HK-2 (cell line): Measurements from ENCODE around the gene GDF11.

Experiments used
- DNase-seq: peaks from one replicate; pipeline ENCODE4 v3.0.0-alpha.2; 2018; ENCODE audit not compliant: unreplicated experiment

The GDF11 gene

DNA sequence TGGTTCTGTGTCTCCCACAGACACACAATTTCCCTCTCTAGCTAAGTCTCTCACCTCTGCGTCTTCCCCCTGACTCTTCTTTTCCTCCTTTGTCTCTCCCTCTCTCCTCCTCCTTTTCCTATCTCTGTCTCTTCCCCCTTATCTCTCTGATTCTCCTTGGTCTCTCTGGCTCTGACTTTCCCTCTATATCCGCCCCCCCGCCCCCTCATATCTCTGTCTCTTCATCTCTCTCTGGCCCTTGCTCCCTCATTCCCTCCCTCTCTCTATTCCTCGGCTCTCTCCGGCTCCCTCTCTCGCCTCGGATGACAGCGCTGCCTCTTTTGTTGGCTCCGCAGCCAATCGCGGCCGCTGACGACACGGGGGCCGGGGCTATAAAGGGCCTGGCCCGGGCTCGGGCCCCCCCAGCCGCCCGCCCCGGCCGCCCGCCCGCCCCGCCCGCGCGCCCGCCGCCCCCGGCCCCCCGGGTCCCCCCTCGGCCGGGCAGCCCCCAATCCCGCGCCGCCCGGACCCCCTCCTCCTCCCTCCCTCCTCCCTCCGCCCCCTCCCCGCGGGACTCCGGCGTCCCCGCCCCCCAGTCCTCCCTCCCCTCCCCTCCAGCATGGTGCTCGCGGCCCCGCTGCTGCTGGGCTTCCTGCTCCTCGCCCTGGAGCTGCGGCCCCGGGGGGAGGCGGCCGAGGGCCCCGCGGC, at the start of gene GDF11:
TSS of gene GDF11 (plus strand) at position 404 of the 687 bp plus-strand sequence. CDS start at position 599, 195 bp downstream.
- DNase-seq: peak; percentile 71

- DNase-seq: no peak
Measured at GRCh38 chr12:55693323-55694187, 49.4 kb upstream of the GDF11 start.

DNA sequence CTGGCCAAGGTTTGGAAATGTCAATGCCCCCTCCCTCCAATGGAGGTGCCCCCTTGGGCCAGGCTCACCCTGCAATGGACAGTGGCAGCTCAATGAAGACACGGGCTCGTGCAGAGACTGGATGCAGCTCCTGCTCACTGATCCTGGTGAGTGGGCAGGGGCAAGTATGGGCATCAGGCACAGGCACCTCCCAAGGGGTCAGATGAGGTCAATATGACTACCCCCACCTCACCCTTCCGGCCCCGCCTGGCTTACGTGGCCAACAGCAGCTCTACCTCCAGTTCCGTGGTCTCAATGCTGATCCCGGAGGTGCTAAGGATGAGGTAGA, 48.8 kb upstream of the GDF11 start:
- DNase-seq: no peak

- DNase-seq: no peak
Measured at GRCh38 chr12:55694651-55695050, 48.3 kb upstream of the GDF11 start.

- no peak for DNase-seq
Measured at GRCh38 chr12:55695349-55695748, 47.6 kb upstream of the GDF11 start.

DNA sequence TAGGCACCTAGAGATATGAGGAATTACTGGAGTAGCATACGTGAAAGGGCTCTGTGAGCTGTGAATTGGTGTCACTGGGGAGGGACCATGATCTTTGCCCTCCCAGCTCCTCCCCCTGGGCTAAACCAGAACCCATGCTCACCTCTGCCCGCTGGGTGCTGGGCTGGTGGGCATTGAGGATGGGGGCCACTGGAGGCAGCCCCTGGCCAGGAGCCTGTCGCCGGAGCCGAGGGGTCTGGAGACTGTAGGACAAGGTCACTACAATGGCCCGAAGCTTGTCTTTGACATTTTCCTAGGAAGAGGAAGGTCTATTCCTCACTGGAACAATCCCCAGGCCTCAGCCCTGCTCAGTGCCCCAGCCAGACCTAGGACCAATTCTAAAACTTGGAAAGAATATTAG, 46.8 kb upstream of the GDF11 start:
- no peak for DNase-seq

- DNase-seq: no peak
Measured at GRCh38 chr12:55696796-55697462, 46.0 kb upstream of the GDF11 start.

- no peak for DNase-seq
Measured at GRCh38 chr12:55697686-55698085, 45.2 kb upstream of the GDF11 start.

GRCh38 chr12:55698241-55698955, 44.5 kb upstream of the GDF11 start:
- DNase-seq: no peak

DNA sequence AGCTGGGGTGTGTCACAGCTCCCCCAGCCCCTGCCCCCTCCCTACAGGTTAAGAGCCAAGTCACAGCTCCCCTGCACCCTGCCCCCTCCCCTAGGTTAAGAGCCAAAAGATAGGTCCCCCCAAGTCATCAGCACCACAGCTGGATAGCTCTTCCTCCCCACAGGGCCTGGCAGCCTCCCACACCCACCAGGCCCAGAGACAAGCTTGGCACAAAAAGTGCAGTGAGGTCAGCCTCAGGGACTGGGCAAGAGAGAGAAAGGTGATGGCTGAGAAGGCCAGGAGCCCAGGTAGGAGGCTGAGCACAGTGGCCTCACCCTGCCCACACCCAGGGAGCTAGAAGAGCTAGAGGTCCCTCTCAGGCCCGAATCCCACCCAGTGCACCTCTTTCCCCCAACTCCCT, 44.0 kb upstream of the GDF11 start:
- no peak for DNase-seq

DNA sequence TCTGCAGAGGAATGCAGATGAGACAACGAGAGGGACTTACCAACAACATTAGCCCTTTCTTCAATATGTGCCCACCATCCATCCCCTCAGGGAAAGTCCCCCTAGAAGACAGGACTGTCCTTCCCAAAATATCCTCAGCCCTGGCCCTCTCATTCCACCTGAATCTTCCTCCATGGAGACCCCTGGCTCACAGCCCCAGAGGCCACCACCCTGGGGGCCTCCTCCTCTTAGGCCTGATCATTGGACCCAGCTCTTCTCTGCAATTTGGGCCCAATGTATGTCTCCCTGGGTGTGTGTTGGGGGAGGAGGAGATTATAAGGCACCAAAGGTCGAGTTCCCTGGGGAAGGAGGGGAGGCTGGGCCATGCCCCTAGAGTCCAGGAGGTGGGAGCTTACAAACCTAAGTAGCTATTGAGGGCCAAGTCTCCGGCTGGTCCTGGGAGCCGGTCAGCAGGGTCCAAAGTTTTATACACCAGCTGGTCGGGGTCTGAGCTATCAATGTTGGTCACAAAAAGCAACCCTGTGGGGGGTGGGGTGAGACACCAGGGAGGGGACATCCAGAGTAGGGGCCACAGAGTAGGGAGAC, 43.4 kb upstream of the GDF11 start:
- no peak for DNase-seq

DNA sequence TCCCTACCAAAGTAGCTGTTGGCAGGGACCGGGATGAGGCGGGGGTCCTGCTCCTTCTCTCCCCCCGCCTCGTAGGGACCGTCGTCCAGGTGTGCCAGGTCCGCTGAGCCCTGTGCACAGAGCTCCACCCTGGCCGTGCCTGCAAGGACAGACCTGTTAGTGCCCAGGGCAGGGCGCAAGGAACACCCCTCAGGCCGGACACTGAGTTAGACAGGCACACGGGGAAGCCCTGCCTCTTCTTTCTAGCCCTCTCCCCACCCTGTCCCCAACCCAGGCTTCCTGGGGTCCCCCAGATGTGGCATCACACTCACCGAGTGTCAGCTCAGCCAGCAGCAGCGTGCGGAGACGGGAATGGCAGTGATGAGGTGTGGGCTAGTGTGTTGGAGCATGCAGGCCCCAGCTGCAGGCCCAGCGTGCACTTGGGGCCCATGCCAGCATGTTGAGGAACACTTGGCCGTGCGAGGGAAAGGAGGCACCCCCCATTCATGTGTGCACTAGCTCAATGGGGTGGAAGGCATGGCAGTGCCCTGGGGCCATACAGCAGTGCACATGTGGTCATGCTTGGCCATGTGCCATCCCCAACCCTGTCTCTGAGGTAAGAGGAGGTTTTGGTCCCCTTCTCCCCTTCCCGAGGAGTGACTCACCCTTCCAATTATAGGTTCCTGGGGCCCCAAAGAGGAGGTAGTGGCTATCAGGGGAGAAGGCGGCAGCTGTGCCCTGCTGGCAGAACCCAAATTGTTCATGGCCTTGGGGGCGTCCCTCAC, 42.5 kb upstream of the GDF11 start:
- DNase-seq: no peak

GRCh38 chr12:55702861-55703260, 40.1 kb upstream of the GDF11 start:
- DNase-seq: no peak

DNA sequence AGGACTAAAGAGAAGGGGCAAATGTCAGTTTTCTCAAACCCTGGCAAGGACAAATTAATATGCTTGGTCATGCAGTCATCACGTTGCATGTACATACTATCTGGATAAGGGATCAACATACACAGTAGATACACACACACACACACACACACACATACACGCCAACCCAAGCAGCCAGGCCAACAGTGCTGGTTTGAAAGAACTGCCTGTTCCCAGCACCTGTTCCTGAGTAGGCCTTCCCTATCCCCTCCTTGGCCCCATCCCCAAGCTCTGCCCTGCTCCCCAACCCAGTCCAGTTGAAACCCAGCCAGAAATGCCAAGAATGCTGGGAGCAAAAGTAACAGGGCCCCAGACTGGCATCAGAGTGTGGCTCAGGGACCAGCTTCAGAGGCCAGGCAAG, 39.6 kb upstream of the GDF11 start:
- DNase-seq: no peak

DNA sequence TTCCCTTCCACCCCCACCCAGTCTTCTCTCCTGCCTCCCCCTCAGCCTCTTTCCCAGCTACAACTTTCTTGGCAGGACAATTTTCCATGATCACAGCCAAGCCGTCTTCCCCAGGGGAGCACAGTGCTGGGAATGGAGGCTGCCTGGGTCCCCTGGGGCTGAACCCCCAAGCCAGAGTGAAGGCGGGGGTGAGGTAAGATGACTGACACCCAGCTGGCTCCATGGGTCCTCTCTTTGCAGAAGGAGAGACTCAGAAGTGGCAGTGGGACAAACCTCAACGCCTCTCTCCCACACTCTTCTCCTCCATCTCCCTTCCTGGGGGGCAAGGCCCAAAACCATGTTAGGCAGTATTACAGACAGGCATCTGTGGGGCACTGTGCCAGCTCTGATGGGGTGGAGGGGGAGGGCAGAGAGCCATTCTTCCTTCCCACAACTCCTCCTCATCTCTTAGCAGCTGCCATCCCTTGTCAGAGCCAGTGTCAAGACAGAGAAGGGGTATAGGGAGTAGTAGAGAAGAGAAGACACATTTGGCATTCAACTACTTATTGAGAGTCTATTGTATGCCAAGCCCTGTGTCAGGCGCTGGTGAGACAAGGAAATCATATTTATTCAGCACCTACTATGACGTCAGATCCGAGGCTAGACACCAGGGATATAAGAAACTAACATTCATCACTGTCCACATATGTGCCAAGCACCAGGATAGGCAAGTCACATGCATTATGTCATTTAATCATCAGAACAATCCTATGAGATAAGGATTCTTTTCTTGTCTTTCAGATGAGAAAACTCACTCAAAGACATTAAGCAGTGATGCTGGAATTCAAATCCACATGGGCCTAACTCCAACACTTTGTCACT, 38.8 kb upstream of the GDF11 start:
- DNase-seq: no peak

- no peak for DNase-seq
Measured at GRCh38 chr12:55704824-55705718, 37.9 kb upstream of the GDF11 start.

DNA sequence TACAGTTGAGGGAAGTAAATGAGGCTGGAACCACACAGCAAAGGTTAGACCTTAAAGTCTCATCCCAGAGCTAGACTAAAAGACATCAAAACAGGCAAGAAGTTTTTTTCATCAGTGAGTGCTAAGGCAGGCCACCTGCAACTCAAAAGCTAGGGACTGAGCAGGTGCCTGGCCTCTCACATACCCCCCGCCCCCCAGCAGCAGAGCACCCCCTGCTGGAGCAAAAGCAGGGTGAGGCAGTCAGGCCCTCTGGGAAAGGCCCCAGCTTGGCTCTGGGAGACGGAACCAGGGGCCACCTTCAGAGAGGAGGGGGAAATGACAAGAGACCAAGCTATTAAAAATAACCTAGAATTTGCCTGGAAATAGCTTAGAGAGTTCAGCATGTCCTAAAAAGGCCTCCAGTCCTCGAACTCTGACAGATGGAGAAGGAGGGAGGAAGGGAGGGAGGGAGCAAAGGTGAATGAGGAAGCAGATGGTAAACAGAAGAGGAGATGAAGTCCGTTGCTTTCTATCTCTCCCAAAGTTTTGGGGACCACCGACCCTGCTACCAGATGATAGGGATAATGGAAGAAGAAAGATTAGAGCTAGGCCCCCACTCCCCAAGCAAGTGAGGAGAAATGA, 37.0 kb upstream of the GDF11 start:
- DNase-seq: no peak

- DNase-seq: no peak
Measured at GRCh38 chr12:55706568-55707218, 36.2 kb upstream of the GDF11 start.
